GM21367 (cell line): ENCODE data around the gene POLR3C.
A peak's percentile ranks its signal among the peaks of the same experiment; 100 is the strongest.

Source experiments
- ATAC-seq: cut with Tn5 transposase; IDR thresholded peaks from one replicate; pipeline ENCODE4 v1.9.1; 2021; ENCODE audit not compliant: unreplicated experiment

Gene POLR3C

GRCh38 chr1:145868232-145868631 lies 44.2 kb downstream of the POLR3C start:
- ATAC-seq, result no peak

- ATAC-seq, result no peak
Observed at GRCh38 chr1:145871994-145872924, 48.3 kb downstream of the POLR3C start.

GRCh38 chr1:145874646-145875045 lies 50.6 kb downstream of the POLR3C start:
- ATAC-seq, result no peak

- ATAC-seq, result no peak
Observed at GRCh38 chr1:145877923-145878486, 54.0 kb downstream of the POLR3C start.

GRCh38 chr1:145878724-145879123 lies 54.7 kb downstream of the POLR3C start:
- no peak for ATAC-seq

- ATAC-seq, result no peak
Observed at GRCh38 chr1:145879775-145880174, 55.8 kb downstream of the POLR3C start.

GRCh38 chr1:145884675-145885074 lies 60.7 kb downstream of the POLR3C start:
- no peak for ATAC-seq

GRCh38 chr1:145885738-145886287 lies 61.8 kb downstream of the POLR3C start, which contains the start of gene ANKRD35:
Gene ANKRD35 (minus strand): TSS chr1:145885866. CDS start chr1:145885758, 108 bp downstream.
- peak; percentile 96 for ATAC-seq

GRCh38 chr1:145886390-145886789 lies 62.4 kb downstream of the POLR3C start:
- ATAC-seq, result no peak

GRCh38 chr1:145886816-145887215 lies 62.8 kb downstream of the POLR3C start:
- no peak for ATAC-seq

GRCh38 chr1:145887631-145888030 lies 63.6 kb downstream of the POLR3C start:
- no peak for ATAC-seq

GRCh38 chr1:145889722-145890121 lies 65.7 kb downstream of the POLR3C start:
- no peak for ATAC-seq

- ATAC-seq, result no peak
Observed at GRCh38 chr1:145891143-145891542, 67.1 kb downstream of the POLR3C start.

GRCh38 chr1:145891587-145892485 lies 67.8 kb downstream of the POLR3C start:
- no peak for ATAC-seq

- no peak for ATAC-seq
Observed at GRCh38 chr1:145892486-145893087, 68.6 kb downstream of the POLR3C start.

GRCh38 chr1:145893306-145894055 lies 69.5 kb downstream of the POLR3C start:
- no peak for ATAC-seq
